ENCODE results near the gene METTL21A. TPM values are rescaled to one million over a fixed set of nuclear protein-coding genes. Genes with fewer than 3 reads are reported as not detected.

The METTL21A gene
- total RNA-seq, 2 experiments from 2014 or later: 25.6 to 29.5 TPM

GRCh38 chr2:207594731-207595130 is 30.5 kb downstream of the METTL21A start:
- ATAC-seq (no peak), DNase-seq (no peak)
- intact Hi-C loops (cut with DNase I, micrococcal nuclease): no loop called here
- Mint-ChIP-seq H3K36me3 (ENCODE audit: low read depth) (peaks cover 55% of the 10 kb centered on the region), H3K27ac (no peak overlapping the region), H3K27me3 (no peaks in the 10 kb centered on the region), H3K4me3 (no peak overlapping the region), H3K9me3 (ENCODE audit: low read depth) (peaks cover 11% of the 10 kb centered on the region), H3K4me1 (peaks cover 5% of the 10 kb centered on the region)
- CTCF ChIA-PET: no interaction called here
- POLR2A ChIA-PET: no interaction called here

GRCh38 chr2:207594264-207594663 is 30.9 kb downstream of the METTL21A start:
- no peaks in the 10 kb centered on the region for H3K27me3 Mint-ChIP-seq
- H3K9me3 Mint-ChIP-seq (ENCODE audit: low read depth): peaks cover 12% of the 10 kb centered on the region
- DNase-seq (no peak), ATAC-seq (no peak)
- peaks cover 58% of the 10 kb centered on the region for H3K36me3 Mint-ChIP-seq (ENCODE audit: low read depth)
- peaks cover 6% of the 10 kb centered on the region for H3K4me1 Mint-ChIP-seq
- ChIA-PET POLR2A (no interaction called here), CTCF (no interaction called here)
- H3K27ac Mint-ChIP-seq: peak overlapping the region; percentile 3
- no peak overlapping the region for H3K4me3 Mint-ChIP-seq
- intact Hi-C loops (cut with DNase I, micrococcal nuclease): no loop called here

- no peak for DNase-seq
- Mint-ChIP-seq H3K36me3 (ENCODE audit: low read depth) (peaks cover 64% of the 10 kb centered on the region), H3K4me3 (no peak overlapping the region), H3K4me1 (peaks cover 11% of the 10 kb centered on the region), H3K27ac (no peak overlapping the region), H3K27me3 (no peaks in the 10 kb centered on the region), H3K9me3 (ENCODE audit: low read depth) (peaks cover 12% of the 10 kb centered on the region)
- ChIA-PET CTCF (interaction anchor here (0.7 kb wide), 1 partner anchor 27 kb away, joined by 3 read pairs; no protein-coding TSS in a partner anchor), POLR2A (no interaction called here)
- no peak for ATAC-seq
- intact Hi-C loops (cut with DNase I, micrococcal nuclease): no loop called here
Observed at GRCh38 chr2:207593277-207593676, 31.9 kb downstream of the METTL21A start.

- Mint-ChIP-seq H3K4me3 (no peak overlapping the region), H3K4me1 (peaks cover 12% of the 10 kb centered on the region), H3K36me3 (ENCODE audit: low read depth) (peaks cover 85% of the 10 kb centered on the region), H3K27ac (no peak overlapping the region), H3K9me3 (ENCODE audit: low read depth) (peaks cover 12% of the 10 kb centered on the region), H3K27me3 (no peaks in the 10 kb centered on the region)
- no peak for DNase-seq
- intact Hi-C loops (cut with DNase I, micrococcal nuclease): no loop called here
- no peak for ATAC-seq
- ChIA-PET POLR2A (no interaction called here), CTCF (interaction anchor here (0.7 kb wide), 1 partner anchor 361 kb away, joined by 4 read pairs; no protein-coding TSS in a partner anchor)
Observed at GRCh38 chr2:207589143-207589542, 36.1 kb downstream of the METTL21A start.

GRCh38 chr2:207587305-207587704 is 37.9 kb downstream of the METTL21A start:
- CTCF ChIA-PET: no interaction called here

GRCh38 chr2:207584952-207585351 is 40.2 kb downstream of the METTL21A start:
- no peak overlapping the region for H3K4me3 Mint-ChIP-seq
- CTCF ChIA-PET: no interaction called here
- no peaks in the 10 kb centered on the region for H3K27me3 Mint-ChIP-seq
- H3K27ac Mint-ChIP-seq: no peak overlapping the region
- no peak for ATAC-seq
- H3K9me3 Mint-ChIP-seq (ENCODE audit: low read depth): peaks cover 1% of the 10 kb centered on the region
- POLR2A ChIA-PET: no interaction called here
- DNase-seq: no peak
- H3K4me1 Mint-ChIP-seq: peaks cover 9% of the 10 kb centered on the region
- intact Hi-C loops (cut with DNase I, micrococcal nuclease): no loop called here
- peaks cover 72% of the 10 kb centered on the region for H3K36me3 Mint-ChIP-seq (ENCODE audit: low read depth)

More at GRCh38 chr2:207587305-207587704, 37.9 kb downstream of the METTL21A start:
- H3K4me1 Mint-ChIP-seq: peaks cover 9% of the 10 kb centered on the region
- H3K9me3 Mint-ChIP-seq (ENCODE audit: low read depth): peaks cover 7% of the 10 kb centered on the region
- H3K27me3 Mint-ChIP-seq: no peaks in the 10 kb centered on the region
- peaks cover 83% of the 10 kb centered on the region for H3K36me3 Mint-ChIP-seq (ENCODE audit: low read depth)
- DNase-seq (no peak), ATAC-seq (no peak)
- intact Hi-C loops (cut with DNase I, micrococcal nuclease): no loop called here
- H3K27ac Mint-ChIP-seq: peak overlapping the region; percentile 47
- H3K4me3 Mint-ChIP-seq: no peak overlapping the region
- POLR2A ChIA-PET: no interaction called here

- H3K36me3 Mint-ChIP-seq (ENCODE audit: low read depth): peaks cover 61% of the 10 kb centered on the region
- peaks cover 29% of the 10 kb centered on the region for H3K4me1 Mint-ChIP-seq
- H3K27me3 Mint-ChIP-seq: no peaks in the 10 kb centered on the region
- intact Hi-C loops (cut with DNase I, micrococcal nuclease): no loop called here
- no peak for DNase-seq
- no peak overlapping the region for H3K27ac Mint-ChIP-seq
- no peaks in the 10 kb centered on the region for H3K9me3 Mint-ChIP-seq (ENCODE audit: low read depth)
- no peak overlapping the region for H3K4me3 Mint-ChIP-seq
- ATAC-seq: no peak
- ChIA-PET CTCF (no interaction called here), POLR2A (no interaction called here)
Observed at GRCh38 chr2:207571370-207571769, 53.8 kb downstream of the METTL21A start.

GRCh38 chr2:207567671-207568070 is 57.5 kb downstream of the METTL21A start:
- ChIA-PET CTCF (interaction anchor here (1.0 to 1.7 kb wide), 3 partner anchors 10 to 767 kb away, joined by 3 to 4 read pairs (median 3); no protein-coding TSS in a partner anchor), POLR2A (interaction anchor here (0.7 to 0.8 kb wide), 3 partner anchors 313 to 1346 kb away, joined by 3 read pairs; no protein-coding TSS in a partner anchor)
- H3K4me3 Mint-ChIP-seq: no peak overlapping the region
- peaks cover 28% of the 10 kb centered on the region for H3K4me1 Mint-ChIP-seq
- H3K36me3 Mint-ChIP-seq (ENCODE audit: low read depth): peaks cover 52% of the 10 kb centered on the region
- H3K9me3 Mint-ChIP-seq (ENCODE audit: low read depth): no peaks in the 10 kb centered on the region
- H3K27ac Mint-ChIP-seq: no peak overlapping the region
- DNase-seq (no peak), ATAC-seq (no peak)
- no peaks in the 10 kb centered on the region for H3K27me3 Mint-ChIP-seq
- intact Hi-C loops (cut with DNase I, micrococcal nuclease): no loop called here

GRCh38 chr2:207565736-207566500 is 59.3 kb downstream of the METTL21A start:
- Mint-ChIP-seq H3K27ac (no peak overlapping the region), H3K4me3 (no peak overlapping the region), H3K36me3 (ENCODE audit: low read depth) (peaks cover 57% of the 10 kb centered on the region), H3K27me3 (no peaks in the 10 kb centered on the region), H3K4me1 (peaks cover 22% of the 10 kb centered on the region), H3K9me3 (ENCODE audit: low read depth) (no peaks in the 10 kb centered on the region)
- ATAC-seq (no peak), DNase-seq (no peak)
- intact Hi-C loops (cut with DNase I, micrococcal nuclease): no loop called here
- CTCF ChIA-PET: interaction anchor here (0.8 kb wide), 1 partner anchor 33 kb away, joined by 3 read pairs; no protein-coding TSS in a partner anchor
- POLR2A ChIA-PET: no interaction called here

Other genes starting within 250 kb of the METTL21A start
- gene CREB1, start 95.4 kb downstream of the METTL21A start, total RNA-seq: 100 to 1,000 TPM in 1 of 2 experiments, 10 to 100 TPM in 1; 85.4 to 136 TPM
- gene CCNYL1, start 86.2 kb upstream of the METTL21A start, total RNA-seq: 1 to 10 TPM; 4.0 to 5.5 TPM
- gene FZD5, start 144.5 kb upstream of the METTL21A start, total RNA-seq: 1 to 10 TPM; 1.1 to 1.3 TPM

All from activated CD4-positive, alpha-beta T cell treated with anti-CD3 and anti-CD28 coated beads for 36 hours (primary cell).